HCT116 (cell line): Measurements from ENCODE around the gene TNFRSF1A. TPM values are rescaled to one million over a fixed set of nuclear protein-coding genes. Genes with fewer than 3 reads are reported as not detected.

Experiments used
- ATAC-seq: fragments of 200-7000 bp; cut with Tn5 transposase; 2 replicates; pipeline ENCODE4 v1.9.1; 2020; ENCODE audit warnings: mild to moderate bottlenecking, moderate library complexity
- BruUV-seq: library from RNA; stranded (reverse); fragments of 400-500 nt; replicated peaks from 2 replicates; lab custom pipeline; 2021; lab: Mats Ljungman, UMichigan
- CTCF ChIA-PET: fragments of 300-600 bp; sonication (Branson Sonifier 250); formaldehyde crosslinking; loops from one replicate; lab custom pipeline; 2021; ENCODE audit warnings: antibody characterized with exemption; lab: Charles Lee
- POLR2A ChIA-PET: fragments of 300-600, 350-600 bp; sonication (Branson Sonifier 250); formaldehyde crosslinking; loops from one replicate; lab custom pipeline; 2021; ENCODE audit warnings: antibody characterized with exemption; lab: Charles Lee
- RAD21 ChIA-PET, 2 experiments: fragments of 300-600 bp; sonication (Branson Sonifier 250); formaldehyde crosslinking; loops; one replicate each; lab custom pipeline; 2023; ENCODE audit warnings: low total read pairs in 2 of 2; ENCODE audit not compliant: uncharacterized antibody in 2 of 2, unreplicated experiment in 2 of 2, low non-redundant PET in 1 of 2; lab: Charles Lee
- DNase-seq: peaks from one replicate; pipeline ENCODE4 v3.0.0-alpha.2; 2010; ENCODE audit warnings: low read depth, low spot score
- H2AFZ ChIP-seq: fragments of 200-600 bp; shearing (Covaris generic), sonication (generic); 2 replicates; pipeline ENCODE4 v1.6.1; 2017; ENCODE audit warnings: low read depth, mixed run types, mixed read lengths, antibody characterized with exemption, low read length; ENCODE audit not compliant: poor library complexity, severe bottlenecking
- H3K27ac ChIP-seq: 2 replicates; pipeline ENCODE4 v1.5.1; 2012; ENCODE audit warnings: low read depth, low read length
- H3K27me3 ChIP-seq: fragments of 200-600 bp; sonication (generic); 2 replicates; pipeline ENCODE4 v1.6.1; 2016; ENCODE audit warnings: mixed run types, low read length, mixed read lengths; ENCODE audit not compliant: insufficient read depth
- H3K36me3 ChIP-seq, 2 experiments: fragments of 200-500 bp in 1 of 2; fragments of 200-600 bp in 1 of 2; sonication (Bioruptor generic) in 1 of 2; sonication (generic) in 1 of 2; 2 replicates each; pipeline versions ENCODE4 v1.5.1 to v1.6.1; 2014 to 2016; ENCODE audit warnings: low read length in 2 of 2, inconsistent platforms in 1 of 2, mixed read lengths in 1 of 2, mixed run types in 1 of 2; ENCODE audit not compliant: insufficient read depth in 2 of 2, control insufficient read depth in 1 of 2
- H3K4me1 ChIP-seq, 2 experiments: fragments of 200-600 bp in 1 of 2; sonication (generic) in 1 of 2; 2 replicates each; pipeline versions ENCODE4 v1.5.1 to v1.6.1; 2012 to 2017; ENCODE audit warnings: low read length in 2 of 2, inconsistent platforms in 1 of 2, mild to moderate bottlenecking in 1 of 2, mixed read lengths in 1 of 2, mixed run types in 1 of 2, moderate library complexity in 1 of 2; ENCODE audit not compliant: insufficient read depth in 2 of 2, control insufficient read depth in 1 of 2
- H3K4me2 ChIP-seq: fragments of 200-600 bp; sonication (generic); 2 replicates; pipeline ENCODE4 v1.6.1; 2017; ENCODE audit warnings: mixed run types, low read length, mixed read lengths
- H3K4me3 ChIP-seq, 2 experiments: fragments of 200-600 bp in 1 of 2; sonication (generic) in 1 of 2; replicated peaks in 1 of 2; 2 replicates each; pipeline ENCODE4 v1.5.1; 2011 to 2016; ENCODE audit warnings: low read length in 2 of 2, control low read depth in 1 of 2, low read depth in 1 of 2, mild to moderate bottlenecking in 1 of 2, mixed read lengths in 1 of 2, mixed run types in 1 of 2
- H3K79me2 ChIP-seq: fragments of 200-600 bp; sonication (generic); 2 replicates; pipeline ENCODE4 v1.6.1; 2017; ENCODE audit warnings: mild to moderate bottlenecking, mixed run types, low read length, moderate library complexity, mixed read lengths; ENCODE audit not compliant: insufficient read depth
- H3K9ac ChIP-seq: fragments of 200-600 bp; sonication (generic); 2 replicates; pipeline ENCODE4 v1.6.1; 2016; ENCODE audit warnings: low read length, mixed read lengths
- H3K9me2 ChIP-seq: fragments of 200-600 bp; sonication (generic), shearing (Covaris generic); 2 replicates; pipeline ENCODE4 v1.6.1; 2017; ENCODE audit warnings: mixed run types, mild to moderate bottlenecking, moderate library complexity; ENCODE audit not compliant: insufficient read depth
- H3K9me3 ChIP-seq, 2 experiments: fragments of 200-500 bp in 1 of 2; fragments of 200-600 bp in 1 of 2; sonication (Bioruptor generic) in 1 of 2; sonication (generic) in 1 of 2; 2 replicates each; pipeline ENCODE4 v1.6.1; 2014 to 2017; ENCODE audit warnings: low read length in 2 of 2, mixed read lengths in 2 of 2, inconsistent platforms in 1 of 2, low read depth in 1 of 2, mild to moderate bottlenecking in 1 of 2, mixed run types in 1 of 2, moderate library complexity in 1 of 2; ENCODE audit not compliant: control insufficient read depth in 1 of 2, insufficient read depth in 1 of 2
- H4K20me1 ChIP-seq: fragments of 200-600 bp; sonication (generic), shearing (Covaris generic); 2 replicates; pipeline ENCODE4 v1.6.1; 2017; ENCODE audit warnings: mixed run types, mild to moderate bottlenecking, moderate library complexity; ENCODE audit not compliant: insufficient read depth
- CBX3 ChIP-seq: IDR thresholded peaks from 2 replicates; pipeline ENCODE4 v1.6.1; 2012; ENCODE audit warnings: low read depth
- CEBPB ChIP-seq: IDR thresholded peaks from 2 replicates; pipeline ENCODE4 v1.6.1; 2012; ENCODE audit warnings: low read depth
- ELF1 ChIP-seq: IDR thresholded peaks from 2 replicates; pipeline ENCODE4 v1.6.1; 2012; ENCODE audit warnings: low read depth, borderline replicate concordance
- EZH2 ChIP-seq: fragments of 200-600 bp; sonication (generic); IDR thresholded peaks from 2 replicates; pipeline ENCODE4 v1.6.1; 2017; ENCODE audit warnings: antibody characterized with exemption, mixed run types
- JUND ChIP-seq: IDR thresholded peaks from 2 replicates; pipeline ENCODE4 v1.6.1; 2012
- POLR2AphosphoS5 ChIP-seq: IDR thresholded peaks from 2 replicates; pipeline ENCODE4 v1.6.1; 2011; ENCODE audit warnings: mild to moderate bottlenecking, low read depth, low read length, moderate library complexity
- SP1 ChIP-seq: IDR thresholded peaks from 2 replicates; pipeline ENCODE4 v1.6.1; 2012; ENCODE audit warnings: low read depth
- TCF7L2 ChIP-seq: IDR thresholded peaks from 2 replicates; pipeline ENCODE4 v1.7.0; 2011; ENCODE audit warnings: borderline replicate concordance, inconsistent platforms; ENCODE audit not compliant: insufficient read depth, insufficient read length; ENCODE audit errors: extremely low read depth
- YY1 ChIP-seq: IDR thresholded peaks from 2 replicates; pipeline ENCODE4 v1.6.1; 2011; ENCODE audit warnings: low read length, low read depth, moderate library complexity, mild to moderate bottlenecking; ENCODE audit not compliant: insufficient replicate concordance; ENCODE audit errors: extremely low read depth
- ZFX ChIP-seq: fragments of 450-650 bp; IDR thresholded peaks from 2 replicates; pipeline ENCODE4 v1.6.1; 2017
- ZNF274 ChIP-seq: fragments of 200-500 bp; sonication (Bioruptor generic); IDR thresholded peaks from 2 replicates; pipeline ENCODE4 v1.6.1; 2014; ENCODE audit warnings: mild to moderate bottlenecking, low read depth, low read length, inconsistent platforms
- intact Hi-C: fragments of 100-400 bp; cut with micrococcal nuclease; formaldehyde crosslinking; loops from 2 replicates; pipeline ENCODE4 v1.10.0; 2022
- total RNA-seq: library from RNA; stranded (reverse); gene quantifications from one replicate; pipeline ENCODE4 v1.2.1, GENCODE V29; 2021; ENCODE audit not compliant: unreplicated experiment
- TF ChIP-seq, protein P1 (sequence below): IDR thresholded peaks from 2 replicates; pipeline ENCODE4 v1.6.1; 2011; ENCODE audit warnings: mild to moderate bottlenecking, low read length, moderate library complexity; ENCODE audit not compliant: insufficient replicate concordance; ENCODE audit errors: extremely low read depth
- TF ChIP-seq, protein P2 (sequence below): IDR thresholded peaks from 2 replicates; pipeline ENCODE4 v1.6.1; 2012; ENCODE audit warnings: low read depth
- TF ChIP-seq, protein P3 (sequence below): IDR thresholded peaks from 2 replicates; pipeline ENCODE4 v1.6.1; 2012

Gene TNFRSF1A
- total RNA-seq, 1 experiment from 2014 or later, result 129 TPM

DNA sequence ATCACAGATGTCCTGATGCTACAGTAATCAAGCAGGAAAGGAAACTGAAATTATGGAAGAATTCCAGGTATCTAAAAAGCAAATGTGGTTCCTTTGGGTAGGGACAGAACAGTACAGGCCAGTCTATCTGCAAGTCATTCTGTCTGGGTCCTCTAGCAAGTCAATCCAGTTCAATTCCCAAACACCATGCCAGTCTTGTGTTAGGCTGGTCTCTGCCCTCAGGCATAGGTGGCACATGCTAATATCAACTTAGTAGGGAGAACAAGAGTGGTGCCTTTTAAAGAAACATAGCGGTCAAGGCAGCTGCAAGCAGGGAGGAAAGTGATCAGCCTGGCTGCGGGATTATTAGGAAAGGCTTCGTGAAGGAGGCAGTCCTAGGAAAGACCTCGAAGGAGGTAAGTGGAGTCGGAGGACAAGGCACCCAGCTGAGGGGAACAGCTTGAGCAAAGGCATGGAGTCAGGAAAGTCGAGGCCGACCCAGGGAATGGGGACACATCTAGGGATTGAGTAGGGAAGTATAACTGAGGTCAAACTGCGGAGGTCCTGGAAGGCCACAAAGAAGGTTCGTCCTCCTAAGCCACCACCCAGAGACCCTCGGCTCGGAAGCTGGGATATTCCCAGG, 35.2 kb downstream of the TNFRSF1A start:
- POLR2A ChIA-PET, result no interaction called here
- Histone ChIP-seq H2AFZ (no peak overlapping the region), H3K9ac (no peak overlapping the region), H3K4me2 (no peak overlapping the region), H3K27me3 (no peaks in the 10 kb centered on the region), H3K36me3 (no peaks in the 10 kb centered on the region), H3K27ac (no peak overlapping the region), H3K79me2 (no peaks in the 10 kb centered on the region), H3K9me3 (no peaks in the 10 kb centered on the region), H3K4me3 (no peak overlapping the region), H3K9me2 (no peaks in the 10 kb centered on the region), H3K4me1 (peaks cover 11 to 24% of the 10 kb centered on the region in 2 experiments), H4K20me1 (no peaks in the 10 kb centered on the region)
- no TSS peak for BruUV-seq
- intact Hi-C loops, result no loop called here
- CTCF ChIA-PET, result interaction anchor here (1.1 kb wide), 1 partner anchor 20 kb away, joined by 3 read pairs; no protein-coding TSS in a partner anchor
- DNase-seq (no peak), ATAC-seq (no peak)
- no peak for TF ChIP-seq ELF1
- RAD21 ChIA-PET, result no interaction called here

DNA sequence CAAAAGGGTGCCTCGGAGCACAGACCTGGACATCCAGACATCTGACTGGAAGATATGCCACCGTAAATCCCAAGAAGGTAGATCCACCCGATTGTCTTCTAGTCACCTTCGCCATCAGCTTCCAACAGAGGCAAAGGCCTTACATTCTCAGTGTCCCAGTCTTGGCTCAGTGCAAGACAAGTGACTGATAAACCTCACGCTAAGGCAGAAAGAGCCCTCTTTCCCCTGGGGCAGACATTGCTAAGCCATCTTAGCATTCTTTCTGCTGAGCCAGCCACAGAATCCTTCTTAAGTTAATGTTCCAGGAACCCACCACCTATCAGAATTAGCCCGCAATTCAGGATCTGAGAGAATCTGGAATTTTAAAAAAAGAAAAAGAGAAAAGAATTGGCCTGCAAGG, 35.7 kb downstream of the TNFRSF1A start:
- Histone ChIP-seq H3K9me2 (no peaks in the 10 kb centered on the region), H3K79me2 (no peaks in the 10 kb centered on the region), H3K9me3 (no peaks in the 10 kb centered on the region), H3K36me3 (no peaks in the 10 kb centered on the region), H3K4me2 (no peak overlapping the region), H3K27ac (no peak overlapping the region), H3K4me3 (no peak overlapping the region), H3K27me3 (no peaks in the 10 kb centered on the region), H3K4me1 (peaks cover 5 to 19% of the 10 kb centered on the region in 2 experiments), H2AFZ (no peak overlapping the region), H4K20me1 (no peaks in the 10 kb centered on the region), H3K9ac (no peak overlapping the region)
- DNase-seq (no peak), ATAC-seq (no peak)
- ChIA-PET CTCF (interaction anchor here (0.9 to 1.0 kb wide), 2 partner anchors 12 to 17 kb away, joined by 3 to 5 read pairs; no protein-coding TSS in a partner anchor), POLR2A (no interaction called here), RAD21 (no interaction called here)
- BruUV-seq, result no TSS peak
- intact Hi-C loops, result no loop called here
- no peak for TF ChIP-seq ZNF274
- no peak for TF ChIP-seq ELF1
- no peak for TF ChIP-seq CEBPB
- TF ChIP-seq, protein P1, sequence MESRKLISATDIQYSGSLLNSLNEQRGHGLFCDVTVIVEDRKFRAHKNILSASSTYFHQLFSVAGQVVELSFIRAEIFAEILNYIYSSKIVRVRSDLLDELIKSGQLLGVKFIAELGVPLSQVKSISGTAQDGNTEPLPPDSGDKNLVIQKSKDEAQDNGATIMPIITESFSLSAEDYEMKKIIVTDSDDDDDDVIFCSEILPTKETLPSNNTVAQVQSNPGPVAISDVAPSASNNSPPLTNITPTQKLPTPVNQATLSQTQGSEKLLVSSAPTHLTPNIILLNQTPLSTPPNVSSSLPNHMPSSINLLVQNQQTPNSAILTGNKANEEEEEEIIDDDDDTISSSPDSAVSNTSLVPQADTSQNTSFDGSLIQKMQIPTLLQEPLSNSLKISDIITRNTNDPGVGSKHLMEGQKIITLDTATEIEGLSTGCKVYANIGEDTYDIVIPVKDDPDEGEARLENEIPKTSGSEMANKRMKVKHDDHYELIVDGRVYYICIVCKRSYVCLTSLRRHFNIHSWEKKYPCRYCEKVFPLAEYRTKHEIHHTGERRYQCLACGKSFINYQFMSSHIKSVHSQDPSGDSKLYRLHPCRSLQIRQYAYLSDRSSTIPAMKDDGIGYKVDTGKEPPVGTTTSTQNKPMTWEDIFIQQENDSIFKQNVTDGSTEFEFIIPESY, result no peak
- TF ChIP-seq TCF7L2, result no peak
- no peak for TF ChIP-seq SP1
- TF ChIP-seq, protein P2, sequence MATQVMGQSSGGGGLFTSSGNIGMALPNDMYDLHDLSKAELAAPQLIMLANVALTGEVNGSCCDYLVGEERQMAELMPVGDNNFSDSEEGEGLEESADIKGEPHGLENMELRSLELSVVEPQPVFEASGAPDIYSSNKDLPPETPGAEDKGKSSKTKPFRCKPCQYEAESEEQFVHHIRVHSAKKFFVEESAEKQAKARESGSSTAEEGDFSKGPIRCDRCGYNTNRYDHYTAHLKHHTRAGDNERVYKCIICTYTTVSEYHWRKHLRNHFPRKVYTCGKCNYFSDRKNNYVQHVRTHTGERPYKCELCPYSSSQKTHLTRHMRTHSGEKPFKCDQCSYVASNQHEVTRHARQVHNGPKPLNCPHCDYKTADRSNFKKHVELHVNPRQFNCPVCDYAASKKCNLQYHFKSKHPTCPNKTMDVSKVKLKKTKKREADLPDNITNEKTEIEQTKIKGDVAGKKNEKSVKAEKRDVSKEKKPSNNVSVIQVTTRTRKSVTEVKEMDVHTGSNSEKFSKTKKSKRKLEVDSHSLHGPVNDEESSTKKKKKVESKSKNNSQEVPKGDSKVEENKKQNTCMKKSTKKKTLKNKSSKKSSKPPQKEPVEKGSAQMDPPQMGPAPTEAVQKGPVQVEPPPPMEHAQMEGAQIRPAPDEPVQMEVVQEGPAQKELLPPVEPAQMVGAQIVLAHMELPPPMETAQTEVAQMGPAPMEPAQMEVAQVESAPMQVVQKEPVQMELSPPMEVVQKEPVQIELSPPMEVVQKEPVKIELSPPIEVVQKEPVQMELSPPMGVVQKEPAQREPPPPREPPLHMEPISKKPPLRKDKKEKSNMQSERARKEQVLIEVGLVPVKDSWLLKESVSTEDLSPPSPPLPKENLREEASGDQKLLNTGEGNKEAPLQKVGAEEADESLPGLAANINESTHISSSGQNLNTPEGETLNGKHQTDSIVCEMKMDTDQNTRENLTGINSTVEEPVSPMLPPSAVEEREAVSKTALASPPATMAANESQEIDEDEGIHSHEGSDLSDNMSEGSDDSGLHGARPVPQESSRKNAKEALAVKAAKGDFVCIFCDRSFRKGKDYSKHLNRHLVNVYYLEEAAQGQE, result no peak
- TF ChIP-seq EZH2, result no peak
- no peak for TF ChIP-seq CBX3
- TF ChIP-seq POLR2AphosphoS5, result no peak
- no peak for TF ChIP-seq ZFX
- TF ChIP-seq YY1, result no peak
- TF ChIP-seq, protein P3, sequence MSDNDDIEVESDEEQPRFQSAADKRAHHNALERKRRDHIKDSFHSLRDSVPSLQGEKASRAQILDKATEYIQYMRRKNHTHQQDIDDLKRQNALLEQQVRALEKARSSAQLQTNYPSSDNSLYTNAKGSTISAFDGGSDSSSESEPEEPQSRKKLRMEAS, result no peak
- no peak for TF ChIP-seq JUND
